Measurements from ENCODE around the gene ARHGAP22. TPM values are rescaled to one million over a fixed set of nuclear protein-coding genes. Genes with fewer than 3 reads are reported as not detected.

Gene ARHGAP22
- total and polyA plus RNA-seq, 2 experiments from 2014 or later, result 41.9 to 44.4 TPM

DNA sequence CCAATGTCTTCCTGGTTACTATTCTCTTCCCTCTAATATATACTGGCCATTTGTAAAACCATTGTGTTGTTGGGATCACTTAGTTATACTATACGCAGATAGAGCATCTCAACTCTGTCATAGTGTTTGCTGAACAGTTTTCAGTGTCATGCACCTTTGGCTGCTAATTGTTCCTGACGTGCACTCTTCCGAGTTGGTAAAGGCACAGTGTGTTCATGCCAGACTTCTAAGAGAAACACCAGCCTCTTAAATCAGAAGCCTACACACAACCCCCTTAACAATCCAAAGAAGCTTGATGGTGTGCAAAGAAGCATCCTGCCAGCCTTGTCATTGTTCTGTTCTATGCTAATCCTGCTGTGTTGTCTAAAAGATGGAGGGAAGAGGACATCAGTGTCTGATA is 167.3 kb downstream of the ARHGAP22 start:
- Histone ChIP-seq H3K27ac (no peak overlapping the region), H3K4me3 (no peak overlapping the region), H3K4me1 (ENCODE audit: insufficient read depth) (peaks cover 23% of the 10 kb centered on the region), H3K79me2 (ENCODE audit: insufficient read depth) (no peaks in the 10 kb centered on the region), H3K9ac (no peak overlapping the region), H2AFZ (no peak overlapping the region), H3K36me3 (ENCODE audit: low read depth) (no peaks in the 10 kb centered on the region), H3K4me2 (ENCODE audit: unreplicated experiment) (no peak overlapping the region), H3K9me3 (ENCODE audit: low read depth) (no peaks in the 10 kb centered on the region), H3K27me3 (replicated peaks; ENCODE audit: insufficient read depth) (no peaks in the 10 kb centered on the region), H4K20me1 (ENCODE audit: insufficient read depth) (no peaks in the 10 kb centered on the region), H3K9me2 (ENCODE audit: insufficient read depth) (no peaks in the 10 kb centered on the region), H3F3A (ENCODE audit: insufficient read depth) (peaks cover 56% of the 10 kb centered on the region)
- DNase-seq, result no peak
- TF ChIP-seq EZH2 (IDR thresholded peaks at IDR 0.05; ENCODE audit: insufficient read depth, poor library complexity, severe bottlenecking) (no peak), EZH2phosphoT487 (IDR thresholded peaks at IDR 0.05; ENCODE audit: insufficient read depth, low read depth) (no peak)
- in situ Hi-C loops (cut with MboI), result no loop called here
- 99 to 100% methylated on average over 3 of the region's 3 CpGs for WGBS, 2 experiments (ENCODE audit: low coverage in 1 of 2, low lambda C conversion rate in 2 of 2, missing lambda C conversion rate in 2 of 2)

DNA sequence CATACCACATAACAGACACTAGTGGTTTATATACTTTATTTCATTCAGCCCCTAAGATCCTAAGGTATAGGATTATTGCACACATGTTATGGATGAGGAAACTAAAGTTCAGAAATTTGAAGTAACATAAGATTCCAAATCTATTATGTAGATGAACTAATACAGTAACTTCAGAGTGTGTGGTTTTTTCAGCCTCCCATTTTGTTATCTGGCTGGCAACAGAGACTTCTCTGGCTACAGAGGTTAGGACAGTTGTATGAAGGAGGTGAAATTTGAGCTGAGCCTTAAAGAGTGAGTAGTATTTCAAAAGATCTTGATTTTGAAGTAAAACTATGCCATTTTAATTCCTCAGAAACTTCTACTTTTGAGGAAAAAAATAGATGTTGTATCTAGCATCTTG is 173.0 kb downstream of the ARHGAP22 start:
- Histone ChIP-seq H3K27ac (no peak overlapping the region), H3K4me2 (ENCODE audit: unreplicated experiment) (no peak overlapping the region), H3K4me1 (ENCODE audit: insufficient read depth) (no peaks in the 10 kb centered on the region), H3F3A (ENCODE audit: insufficient read depth) (peaks cover 22% of the 10 kb centered on the region), H3K4me3 (no peak overlapping the region), H3K9me2 (ENCODE audit: insufficient read depth) (no peaks in the 10 kb centered on the region), H4K20me1 (ENCODE audit: insufficient read depth) (no peaks in the 10 kb centered on the region), H3K9ac (no peak overlapping the region), H3K27me3 (replicated peaks; ENCODE audit: insufficient read depth) (no peaks in the 10 kb centered on the region), H3K79me2 (ENCODE audit: insufficient read depth) (no peaks in the 10 kb centered on the region), H3K36me3 (ENCODE audit: low read depth) (peaks cover 25% of the 10 kb centered on the region), H3K9me3 (ENCODE audit: low read depth) (no peaks in the 10 kb centered on the region), H2AFZ (no peak overlapping the region)
- in situ Hi-C loops (cut with MboI), result no loop called here
- DNase-seq, result no peak
- TF ChIP-seq EZH2 (IDR thresholded peaks at IDR 0.05; ENCODE audit: insufficient read depth, poor library complexity, severe bottlenecking) (no peak), EZH2phosphoT487 (IDR thresholded peaks at IDR 0.05; ENCODE audit: insufficient read depth, low read depth) (no peak)

GRCh38 chr10:48430402-48430993 is 174.4 kb downstream of the ARHGAP22 start:
- no peak for TF ChIP-seq EZH2 (IDR thresholded peaks at IDR 0.05; ENCODE audit: insufficient read depth, poor library complexity, severe bottlenecking)
- TF ChIP-seq EZH2phosphoT487 (IDR thresholded peaks at IDR 0.05; ENCODE audit: insufficient read depth, low read depth), result no peak
- peaks cover 32% of the 10 kb centered on the region for H3K36me3 ChIP-seq (ENCODE audit: low read depth)
- H3K9me3 ChIP-seq (ENCODE audit: low read depth), result no peaks in the 10 kb centered on the region
- no peak for DNase-seq
- no peak overlapping the region for H3K9ac ChIP-seq
- no peak overlapping the region for H3K27ac ChIP-seq
- H4K20me1 ChIP-seq (ENCODE audit: insufficient read depth), result no peaks in the 10 kb centered on the region
- H3K4me2 ChIP-seq (ENCODE audit: unreplicated experiment), result no peak overlapping the region
- H3F3A ChIP-seq (ENCODE audit: insufficient read depth), result peaks cover 19% of the 10 kb centered on the region
- 96 to 100% methylated on average over 4 of the region's 4 CpGs for WGBS, 2 experiments (ENCODE audit: low coverage in 1 of 2, low lambda C conversion rate in 2 of 2, missing lambda C conversion rate in 2 of 2)
- in situ Hi-C loops (cut with MboI), result no loop called here
- no peaks in the 10 kb centered on the region for H3K9me2 ChIP-seq (ENCODE audit: insufficient read depth)
- H3K4me3 ChIP-seq, result no peak overlapping the region
- no peaks in the 10 kb centered on the region for H3K27me3 ChIP-seq (replicated peaks; ENCODE audit: insufficient read depth)
- H2AFZ ChIP-seq, result no peak overlapping the region
- no peaks in the 10 kb centered on the region for H3K79me2 ChIP-seq (ENCODE audit: insufficient read depth)
- H3K4me1 ChIP-seq (ENCODE audit: insufficient read depth), result no peaks in the 10 kb centered on the region

DNA sequence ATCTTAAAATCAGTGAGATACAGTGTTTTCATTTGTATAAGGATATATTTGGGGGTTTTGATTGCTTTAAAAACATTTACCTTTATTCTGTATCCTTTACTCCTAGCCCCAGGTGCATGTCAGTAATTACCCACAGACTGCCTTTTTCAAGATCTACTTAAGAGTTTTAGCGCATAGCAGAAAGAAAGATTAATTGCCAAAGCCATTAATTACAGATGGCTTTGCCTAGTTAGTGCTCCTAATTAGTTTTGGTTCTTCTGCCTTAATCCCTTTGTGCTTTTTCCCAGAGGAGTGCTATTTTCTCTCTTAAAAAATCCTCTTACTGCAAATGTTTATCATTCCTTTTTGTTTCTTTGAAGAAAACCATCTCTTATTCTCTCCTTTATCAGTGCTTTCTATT is 175.6 kb downstream of the ARHGAP22 start:
- no peaks in the 10 kb centered on the region for H3K9me2 ChIP-seq (ENCODE audit: insufficient read depth)
- no peak overlapping the region for H3K4me3 ChIP-seq
- peaks cover 15% of the 10 kb centered on the region for H3F3A ChIP-seq (ENCODE audit: insufficient read depth)
- no peaks in the 10 kb centered on the region for H3K79me2 ChIP-seq (ENCODE audit: insufficient read depth)
- H3K4me2 ChIP-seq (ENCODE audit: unreplicated experiment), result no peak overlapping the region
- H3K27me3 ChIP-seq (replicated peaks; ENCODE audit: insufficient read depth), result no peaks in the 10 kb centered on the region
- in situ Hi-C loops (cut with MboI), result no loop called here
- WGBS, 2 experiments (ENCODE audit: low coverage in 1 of 2, low lambda C conversion rate in 2 of 2, missing lambda C conversion rate in 2 of 2), result 95 to 100% methylated on average over 1 of the region's 1 CpG
- H3K36me3 ChIP-seq (ENCODE audit: low read depth), result peaks cover 32% of the 10 kb centered on the region
- H3K9me3 ChIP-seq (ENCODE audit: low read depth), result no peaks in the 10 kb centered on the region
- DNase-seq, result no peak
- no peak overlapping the region for H3K27ac ChIP-seq
- H2AFZ ChIP-seq, result no peak overlapping the region
- H3K4me1 ChIP-seq (ENCODE audit: insufficient read depth), result no peaks in the 10 kb centered on the region
- no peak overlapping the region for H3K9ac ChIP-seq
- TF ChIP-seq EZH2 (IDR thresholded peaks at IDR 0.05; ENCODE audit: insufficient read depth, poor library complexity, severe bottlenecking), result no peak
- TF ChIP-seq EZH2phosphoT487 (IDR thresholded peaks at IDR 0.05; ENCODE audit: insufficient read depth, low read depth), result no peak
- no peaks in the 10 kb centered on the region for H4K20me1 ChIP-seq (ENCODE audit: insufficient read depth)

DNA sequence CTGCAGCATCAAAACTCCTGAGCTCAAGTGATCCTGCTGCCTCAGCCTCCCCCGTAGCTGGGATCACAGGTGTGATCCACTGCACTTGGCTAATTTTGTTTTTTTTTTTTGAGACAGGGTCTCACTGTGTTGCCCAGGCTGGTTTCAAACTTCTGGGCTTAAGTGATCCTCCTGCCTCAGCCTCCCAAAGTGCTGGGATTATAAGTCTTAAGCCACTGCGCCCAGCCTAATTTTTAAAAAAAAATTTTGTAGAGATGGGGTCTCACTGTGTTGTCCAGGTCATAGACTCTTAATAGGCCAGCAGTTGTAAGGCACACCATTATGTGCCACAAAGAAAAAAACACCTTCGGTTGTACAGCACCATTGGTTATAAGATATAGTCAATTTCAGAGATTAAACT is 176.0 kb downstream of the ARHGAP22 start:
- in situ Hi-C loops (cut with MboI), result no loop called here

More for the DNA sequence above, 176.0 kb downstream of the ARHGAP22 start:
- Histone ChIP-seq H3K9me3 (ENCODE audit: low read depth) (no peaks in the 10 kb centered on the region), H4K20me1 (ENCODE audit: insufficient read depth) (no peaks in the 10 kb centered on the region), H3K9me2 (ENCODE audit: insufficient read depth) (no peaks in the 10 kb centered on the region), H3K9ac (no peak overlapping the region), H3K4me2 (ENCODE audit: unreplicated experiment) (no peak overlapping the region), H3F3A (ENCODE audit: insufficient read depth) (peaks cover 11% of the 10 kb centered on the region), H3K4me3 (no peak overlapping the region), H3K79me2 (ENCODE audit: insufficient read depth) (no peaks in the 10 kb centered on the region), H3K27ac (no peak overlapping the region), H2AFZ (no peak overlapping the region), H3K36me3 (ENCODE audit: low read depth) (peaks cover 32% of the 10 kb centered on the region), H3K27me3 (replicated peaks; ENCODE audit: insufficient read depth) (no peaks in the 10 kb centered on the region), H3K4me1 (ENCODE audit: insufficient read depth) (no peaks in the 10 kb centered on the region)
- no peak for TF ChIP-seq EZH2phosphoT487 (IDR thresholded peaks at IDR 0.05; ENCODE audit: insufficient read depth, low read depth)
- TF ChIP-seq EZH2 (IDR thresholded peaks at IDR 0.05; ENCODE audit: insufficient read depth, poor library complexity, severe bottlenecking), result no peak
- DNase-seq, result no peak
- 98 to 100% methylated on average over 3 of the region's 3 CpGs for WGBS, 2 experiments (ENCODE audit: low coverage in 1 of 2, low lambda C conversion rate in 2 of 2, missing lambda C conversion rate in 2 of 2)
